Measurements from ENCODE around the gene RPS18. TPM values are rescaled to one million over a fixed set of nuclear protein-coding genes. Genes with fewer than 3 reads are reported as not detected.

Gene RPS18
- total and polyA plus RNA-seq, 10 of the 15 experiments (the other 5 are each of a cell fraction or from before 2014, with no cell fraction given) = 4,228 to 20,828 (median 7,406) TPM

DNA sequence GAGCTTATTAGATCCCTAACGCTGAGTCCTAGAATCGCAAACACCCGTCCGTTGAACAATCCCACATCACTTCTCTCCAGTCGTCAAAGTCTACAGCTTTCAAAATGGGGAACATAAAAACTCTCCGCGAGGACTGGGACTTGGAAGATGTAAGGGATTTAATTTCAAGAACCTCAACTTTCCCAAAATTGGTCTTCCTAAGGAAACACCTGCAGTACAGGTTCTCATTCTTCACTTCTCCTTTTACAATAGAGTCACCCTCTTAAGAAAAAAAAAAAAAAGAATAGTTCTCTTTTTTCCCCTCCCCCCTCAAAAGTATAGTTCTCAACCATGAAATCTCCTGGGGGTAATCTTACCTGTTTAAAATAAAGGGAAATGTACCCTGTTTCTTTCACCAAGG, 52.2 kb downstream of the RPS18 start (continued):
- peak; percentile 14; the same call in 1 of the 2 replicates for TF ChIP-seq JUNB (IDR thresholded peaks at IDR 0.05)
- TF ChIP-seq SPI1 (IDR thresholded peaks at IDR 0.05; ENCODE audit: borderline replicate concordance, insufficient read depth, low read depth, low read length) = peak; percentile 71
- TF ChIP-seq ETV6 (conservative IDR thresholded peaks at IDR 0.05 in 1 of 2, IDR thresholded peaks at IDR 0.05 in 1 of 2; ENCODE audit: borderline replicate concordance in 1 of 2, low read depth in 1 of 2) = no peak
- peak; percentile 70 to 84 for TF ChIP-seq IKZF2 (IDR thresholded peaks at IDR 0.05)
- TF ChIP-seq SRF (IDR thresholded peaks at IDR 0.05; ENCODE audit: low read depth in 2 of 2, low read length in 2 of 2) = 0 out of 4 replicates have a peak, but pooled peaks of 1 of the 2 experiments have one; percentile 43
- TF ChIP-seq RUNX3 (IDR thresholded peaks at IDR 0.05; ENCODE audit: low read length) = peak; percentile 20; the same call in 1 of the 2 replicates
- TF ChIP-seq JUND (IDR thresholded peaks at IDR 0.05; ENCODE audit: low read depth, low read length) = 0 out of 2 replicates have a peak, but pooled peaks have one; percentile 24
- TF ChIP-seq ZNF217 (IDR thresholded peaks at IDR 0.05) = peak; percentile 29; the same call in 1 of the 2 replicates
- TF ChIP-seq ZNF384 (IDR thresholded peaks at IDR 0.05; ENCODE audit: borderline replicate concordance, low read depth, low read length) = peak; percentile 94

Small RNAs within 50 kb of the gene (microRNA-seq; reads per million reads assigned to microRNA genes)
- gene MIR6834 (not detected), gene MIR6873 (not detected)

Other genes starting within 250 kb of the RPS18 start
Only the 7 nearest of the 20 such genes appear.
- gene VPS52, start 199 bp upstream of the RPS18 start, total RNA-seq (2014; rRNA removed) = 32.4 and 33.9 TPM in 2 replicates
- 20.9 and 22.1 TPM in 2 replicates for gene VPS52, start 199 bp upstream of the RPS18 start, total RNA-seq (2014; rRNA removed; fragmentation: Illumina TruSeq; extraction: Trizol)
- 36.1 and 38.1 TPM in 2 replicates for gene VPS52, start 199 bp upstream of the RPS18 start, total RNA-seq (2021)
- gene VPS52, start 199 bp upstream of the RPS18 start, polyA plus RNA-seq (2011; rRNA removed) = 29.7 and 52.7 TPM in 2 replicates
- gene VPS52, start 199 bp upstream of the RPS18 start, polyA plus RNA-seq (2014; fragmentation: Illumina TruSeq; extraction: Trizol) = 34.1 and 47.1 TPM in 2 replicates
- 10 to 100 TPM; 11.3 to 13.2 TPM for gene VPS52, start 199 bp upstream of the RPS18 start, polyA plus RNA-seq (2014; fragmentation: Nextera tagmentation; extraction: Ambion mirVana)
- gene VPS52, start 199 bp upstream of the RPS18 start, polyA plus RNA-seq (2014; rRNA removed) = 47.0 and 51.2 TPM in 2 replicates
- 10 to 100 TPM; 36.0 to 37.3 TPM for gene VPS52, start 199 bp upstream of the RPS18 start, polyA plus RNA-seq (2016; fragmentation: Nextera tagmentation; extraction: Ambion mirVana)
- gene B3GALT4, start 5.0 kb downstream of the RPS18 start, total RNA-seq (2014; rRNA removed) = 6.8 and 8.2 TPM in 2 replicates
- gene B3GALT4, start 5.0 kb downstream of the RPS18 start, total RNA-seq (2014; rRNA removed; fragmentation: Illumina TruSeq; extraction: Trizol) = 2.8 and 2.9 TPM in 2 replicates
- gene B3GALT4, start 5.0 kb downstream of the RPS18 start, total RNA-seq (2021) = 6.2 and 6.5 TPM in 2 replicates
- 1.0 and 1.8 TPM in 2 replicates for gene B3GALT4, start 5.0 kb downstream of the RPS18 start, polyA plus RNA-seq (2011; rRNA removed)
- gene B3GALT4, start 5.0 kb downstream of the RPS18 start, polyA plus RNA-seq (2014; fragmentation: Illumina TruSeq; extraction: Trizol) = 0.33 and 0.98 TPM in 2 replicates
- gene B3GALT4, start 5.0 kb downstream of the RPS18 start, polyA plus RNA-seq (2014; fragmentation: Nextera tagmentation; extraction: Ambion mirVana) = under 1 TPM; 0.27 to 0.37 TPM
- 4.6 and 5.1 TPM in 2 replicates for gene B3GALT4, start 5.0 kb downstream of the RPS18 start, polyA plus RNA-seq (2014; rRNA removed)
- gene B3GALT4, start 5.0 kb downstream of the RPS18 start, polyA plus RNA-seq (2016; fragmentation: Nextera tagmentation; extraction: Ambion mirVana) = 1 to 10 TPM; 2.4 to 3.8 TPM
- gene WDR46, start 17.2 kb downstream of the RPS18 start, total RNA-seq (2014; rRNA removed) = 82.7 and 98.4 TPM in 2 replicates
- 93.9 and 98.0 TPM in 2 replicates for gene WDR46, start 17.2 kb downstream of the RPS18 start, total RNA-seq (2014; rRNA removed; fragmentation: Illumina TruSeq; extraction: Trizol)
- 90.4 and 96.4 TPM in 2 replicates for gene WDR46, start 17.2 kb downstream of the RPS18 start, total RNA-seq (2021)
- gene WDR46, start 17.2 kb downstream of the RPS18 start, polyA plus RNA-seq (2011; rRNA removed) = 31.7 and 50.0 TPM in 2 replicates
- gene WDR46, start 17.2 kb downstream of the RPS18 start, polyA plus RNA-seq (2014; fragmentation: Illumina TruSeq; extraction: Trizol) = 58.9 and 66.9 TPM in 2 replicates
- gene WDR46, start 17.2 kb downstream of the RPS18 start, polyA plus RNA-seq (2014; fragmentation: Nextera tagmentation; extraction: Ambion mirVana) = 10 to 100 TPM; 10.1 to 23.5 TPM
- 75.5 and 88.6 TPM in 2 replicates for gene WDR46, start 17.2 kb downstream of the RPS18 start, polyA plus RNA-seq (2014; rRNA removed)
- gene WDR46, start 17.2 kb downstream of the RPS18 start, polyA plus RNA-seq (2016; fragmentation: Nextera tagmentation; extraction: Ambion mirVana) = 100 to 1,000 TPM; 134 to 147 TPM
- gene PFDN6, start 17.5 kb downstream of the RPS18 start, total RNA-seq (2014; rRNA removed) = 110 and 131 TPM in 2 replicates
- gene PFDN6, start 17.5 kb downstream of the RPS18 start, total RNA-seq (2014; rRNA removed; fragmentation: Illumina TruSeq; extraction: Trizol) = 134 and 141 TPM in 2 replicates
- gene PFDN6, start 17.5 kb downstream of the RPS18 start, total RNA-seq (2021) = 87.8 and 91.8 TPM in 2 replicates
- 73.4 and 83.5 TPM in 2 replicates for gene PFDN6, start 17.5 kb downstream of the RPS18 start, polyA plus RNA-seq (2011; rRNA removed)
- gene PFDN6, start 17.5 kb downstream of the RPS18 start, polyA plus RNA-seq (2014; fragmentation: Illumina TruSeq; extraction: Trizol) = 168 and 182 TPM in 2 replicates
- gene PFDN6, start 17.5 kb downstream of the RPS18 start, polyA plus RNA-seq (2014; fragmentation: Nextera tagmentation; extraction: Ambion mirVana) = 1 to 10 TPM; 3.1 to 5.7 TPM
- 164 and 165 TPM in 2 replicates for gene PFDN6, start 17.5 kb downstream of the RPS18 start, polyA plus RNA-seq (2014; rRNA removed)
- 10 to 100 TPM; 27.7 to 35.7 TPM for gene PFDN6, start 17.5 kb downstream of the RPS18 start, polyA plus RNA-seq (2016; fragmentation: Nextera tagmentation; extraction: Ambion mirVana)
- 7.1 and 7.2 TPM in 2 replicates for gene RGL2, start 26.9 kb downstream of the RPS18 start, total RNA-seq (2014; rRNA removed)
- gene RGL2, start 26.9 kb downstream of the RPS18 start, total RNA-seq (2014; rRNA removed; fragmentation: Illumina TruSeq; extraction: Trizol) = 5.7 and 6.9 TPM in 2 replicates
- 17.8 and 21.2 TPM in 2 replicates for gene RGL2, start 26.9 kb downstream of the RPS18 start, total RNA-seq (2021)
- 11.4 and 15.5 TPM in 2 replicates for gene RGL2, start 26.9 kb downstream of the RPS18 start, polyA plus RNA-seq (2011; rRNA removed)
- 5.2 and 9.0 TPM in 2 replicates for gene RGL2, start 26.9 kb downstream of the RPS18 start, polyA plus RNA-seq (2014; fragmentation: Illumina TruSeq; extraction: Trizol)
- gene RGL2, start 26.9 kb downstream of the RPS18 start, polyA plus RNA-seq (2014; fragmentation: Nextera tagmentation; extraction: Ambion mirVana) = 1 to 10 TPM in 1 of 2 experiments, under 1 TPM in 1; 0.84 to 2.7 TPM
- gene RGL2, start 26.9 kb downstream of the RPS18 start, polyA plus RNA-seq (2014; rRNA removed) = 14.5 and 18.1 TPM in 2 replicates
- 1 to 10 TPM; 5.2 to 6.5 TPM for gene RGL2, start 26.9 kb downstream of the RPS18 start, polyA plus RNA-seq (2016; fragmentation: Nextera tagmentation; extraction: Ambion mirVana)
- gene TAPBP, start 42.0 kb downstream of the RPS18 start, total RNA-seq (2014; rRNA removed) = 107 and 118 TPM in 2 replicates
- 44.0 and 46.7 TPM in 2 replicates for gene TAPBP, start 42.0 kb downstream of the RPS18 start, total RNA-seq (2014; rRNA removed; fragmentation: Illumina TruSeq; extraction: Trizol)
- 210 and 219 TPM in 2 replicates for gene TAPBP, start 42.0 kb downstream of the RPS18 start, total RNA-seq (2021)
- 20.7 and 40.7 TPM in 2 replicates for gene TAPBP, start 42.0 kb downstream of the RPS18 start, polyA plus RNA-seq (2011; rRNA removed)
- gene TAPBP, start 42.0 kb downstream of the RPS18 start, polyA plus RNA-seq (2014; fragmentation: Illumina TruSeq; extraction: Trizol) = 35.4 and 49.4 TPM in 2 replicates
- 10 to 100 TPM; 14.6 to 30.0 TPM for gene TAPBP, start 42.0 kb downstream of the RPS18 start, polyA plus RNA-seq (2014; fragmentation: Nextera tagmentation; extraction: Ambion mirVana)
- 108 and 138 TPM in 2 replicates for gene TAPBP, start 42.0 kb downstream of the RPS18 start, polyA plus RNA-seq (2014; rRNA removed)
- 100 to 1,000 TPM; 107 TPM for gene TAPBP, start 42.0 kb downstream of the RPS18 start, polyA plus RNA-seq (2016; fragmentation: Nextera tagmentation; extraction: Ambion mirVana)
- 8.9 and 9.3 TPM in 2 replicates for gene ZBTB22, start 45.7 kb downstream of the RPS18 start, total RNA-seq (2014; rRNA removed)
- 5.9 and 6.2 TPM in 2 replicates for gene ZBTB22, start 45.7 kb downstream of the RPS18 start, total RNA-seq (2014; rRNA removed; fragmentation: Illumina TruSeq; extraction: Trizol)
- gene ZBTB22, start 45.7 kb downstream of the RPS18 start, total RNA-seq (2021) = 9.7 and 12.0 TPM in 2 replicates
- 3.2 and 5.1 TPM in 2 replicates for gene ZBTB22, start 45.7 kb downstream of the RPS18 start, polyA plus RNA-seq (2011; rRNA removed)
- gene ZBTB22, start 45.7 kb downstream of the RPS18 start, polyA plus RNA-seq (2014; fragmentation: Illumina TruSeq; extraction: Trizol) = 3.8 and 4.4 TPM in 2 replicates
- gene ZBTB22, start 45.7 kb downstream of the RPS18 start, polyA plus RNA-seq (2014; fragmentation: Nextera tagmentation; extraction: Ambion mirVana) = under 1 TPM; 0.11 to 0.62 TPM
- gene ZBTB22, start 45.7 kb downstream of the RPS18 start, polyA plus RNA-seq (2014; rRNA removed) = 9.8 and 9.9 TPM in 2 replicates
- 1 to 10 TPM; 4.1 to 4.5 TPM for gene ZBTB22, start 45.7 kb downstream of the RPS18 start, polyA plus RNA-seq (2016; fragmentation: Nextera tagmentation; extraction: Ambion mirVana)